ENCODE results near the gene DNTT.

GRCh38 chr10:96280859-96281258, 23.4 kb upstream of the DNTT start:
- TF ChIP-seq CTCF (IDR thresholded peaks at IDR 0.05) (no peak), POLR2A (IDR thresholded peaks at IDR 0.05) (no peak)

All from right lobe of liver (tissue), 4 donors.